Middle frontal gyrus (tissue), 1 donor: ENCODE results near the gene KRT32.

Experiments
- DNase-seq: peaks from one replicate; pipeline ENCODE4 v3.0.0-alpha.2; 2015; ENCODE audit warnings: low spot score; ENCODE audit errors: extremely low spot score

Gene KRT32

DNA sequence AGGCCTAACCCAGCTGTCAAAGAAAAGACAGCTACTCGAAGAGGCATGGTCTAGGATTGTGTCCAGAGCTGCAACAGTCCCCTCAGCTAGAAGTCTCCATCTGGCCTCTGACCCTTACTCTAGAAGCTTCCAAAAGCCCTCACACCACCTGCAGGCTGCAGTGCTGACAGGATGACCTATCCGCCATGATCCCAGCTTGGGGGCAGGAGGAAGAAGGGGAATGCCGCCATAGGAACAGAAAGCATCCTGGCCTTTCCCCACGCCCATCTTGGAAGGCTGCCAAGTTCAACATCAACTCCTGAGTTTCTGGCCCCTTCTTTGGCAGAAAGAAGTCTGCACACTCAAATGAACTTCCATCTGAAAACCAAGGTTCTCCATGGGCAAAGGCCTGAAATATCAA is 25.6 kb upstream of the KRT32 start:
- DNase-seq: no peak

DNA sequence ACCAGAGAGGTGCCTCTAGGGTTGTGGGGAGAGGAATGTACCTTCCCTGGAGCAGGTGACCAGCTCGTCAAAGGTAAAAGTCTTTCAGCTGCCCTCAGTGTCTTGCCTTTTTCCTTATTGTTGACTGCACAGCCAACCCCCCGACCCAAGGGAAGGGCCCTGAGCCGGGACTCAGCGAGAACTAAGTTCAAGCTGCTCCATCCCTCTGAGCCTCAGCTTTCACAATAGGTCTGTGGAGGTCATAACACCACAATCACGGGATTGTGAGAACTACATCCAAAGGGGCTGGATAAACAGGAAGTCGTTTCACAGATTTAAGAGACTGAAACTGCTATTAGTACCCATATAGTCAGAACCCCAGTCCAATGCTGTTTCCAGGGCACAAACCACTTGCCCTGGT is 25.2 kb upstream of the KRT32 start:
- no peak for DNase-seq

DNA sequence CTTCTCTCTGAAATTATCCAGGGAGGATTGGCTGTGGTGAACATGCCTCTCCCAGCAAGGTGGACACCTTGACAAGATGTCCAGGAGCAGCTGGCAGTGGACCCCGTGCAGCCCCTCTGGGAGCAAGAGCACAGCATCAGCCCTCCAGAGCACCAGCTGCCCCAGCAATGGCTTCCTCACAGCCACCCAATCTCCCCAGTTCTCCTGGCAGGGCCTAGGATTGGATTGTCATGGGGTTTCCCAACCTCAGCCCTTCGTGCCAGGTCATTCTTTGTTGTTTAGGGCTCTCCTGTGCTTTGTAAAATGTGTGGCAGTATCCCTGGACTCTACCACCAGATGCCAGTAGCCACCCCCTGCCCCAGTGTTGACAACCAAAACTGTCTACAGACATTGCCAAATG is 24.3 kb upstream of the KRT32 start:
- DNase-seq: no peak

DNA sequence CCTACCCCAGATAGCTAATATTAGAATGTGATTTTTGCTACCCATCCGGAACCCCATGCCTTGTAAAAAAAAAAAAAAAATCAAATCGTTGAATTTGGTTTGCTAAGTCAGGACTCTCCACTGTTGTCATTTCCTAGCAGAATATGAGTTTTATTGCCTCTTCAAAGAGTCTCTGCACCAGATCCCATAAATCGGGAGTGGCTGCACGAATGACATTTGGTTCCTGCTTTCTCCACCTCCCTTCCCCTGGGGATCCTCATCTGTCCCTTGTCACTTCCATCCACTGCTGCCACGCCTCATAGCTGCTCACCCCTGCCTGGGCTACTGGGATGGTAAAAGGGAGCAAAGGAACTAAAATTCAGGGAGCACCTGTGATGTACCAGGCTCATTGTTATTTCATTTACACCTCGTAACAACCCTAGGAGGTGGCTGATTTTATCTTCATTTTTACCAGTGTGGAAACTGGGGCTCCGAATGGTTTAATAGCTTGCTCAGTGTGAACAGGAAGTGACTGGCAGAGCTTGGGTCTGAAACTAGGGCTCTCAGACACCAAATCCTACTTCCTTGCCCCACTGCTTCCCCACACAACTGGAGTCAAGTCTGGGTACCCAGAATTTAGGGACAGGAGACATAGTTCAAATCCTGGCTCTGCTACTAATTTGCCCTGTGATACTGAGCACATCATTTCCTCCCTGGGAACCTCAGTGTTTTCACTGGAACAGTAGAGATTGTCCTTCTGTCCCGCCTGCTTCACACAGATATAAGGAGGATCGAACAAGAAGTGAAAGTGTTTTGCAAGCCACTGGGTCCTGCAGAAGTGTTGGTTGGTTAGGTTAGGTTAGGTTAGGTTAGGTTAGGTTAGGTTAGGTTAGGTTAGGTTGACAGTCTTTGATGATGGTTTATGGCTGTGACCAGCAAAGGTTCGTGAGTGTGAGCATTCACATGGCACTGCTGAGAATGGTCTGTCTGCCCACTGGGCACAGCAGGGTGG is 23.1 kb upstream of the KRT32 start:
- no peak for DNase-seq

DNA sequence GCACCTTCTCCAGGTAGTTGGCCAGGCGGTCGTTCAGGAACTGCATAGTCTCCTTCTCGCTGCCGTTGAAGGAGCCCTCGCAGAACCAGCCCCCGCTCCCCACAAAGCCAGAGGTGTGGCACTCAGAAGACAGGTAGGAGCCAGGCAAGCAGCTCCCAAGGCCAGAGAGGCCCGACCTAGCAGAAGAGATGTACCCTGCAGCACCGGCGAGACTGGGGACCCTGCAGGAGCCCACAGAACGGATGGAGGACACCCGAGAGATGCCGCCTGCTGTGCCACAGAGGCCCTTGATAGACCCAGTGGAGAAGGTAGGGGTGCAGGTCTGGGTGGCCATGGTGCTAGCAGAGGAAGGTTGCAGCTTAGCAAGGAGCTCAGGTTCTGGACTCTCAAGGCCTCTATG is 22.3 kb upstream of the KRT32 start, which contains the start of gene KRT36:
Gene KRT36, minus strand, starts transcription at position 380 of the 400 bp plus-strand sequence. Its CDS starts 46 bp downstream, at position 334.
- DNase-seq: no peak

DNA sequence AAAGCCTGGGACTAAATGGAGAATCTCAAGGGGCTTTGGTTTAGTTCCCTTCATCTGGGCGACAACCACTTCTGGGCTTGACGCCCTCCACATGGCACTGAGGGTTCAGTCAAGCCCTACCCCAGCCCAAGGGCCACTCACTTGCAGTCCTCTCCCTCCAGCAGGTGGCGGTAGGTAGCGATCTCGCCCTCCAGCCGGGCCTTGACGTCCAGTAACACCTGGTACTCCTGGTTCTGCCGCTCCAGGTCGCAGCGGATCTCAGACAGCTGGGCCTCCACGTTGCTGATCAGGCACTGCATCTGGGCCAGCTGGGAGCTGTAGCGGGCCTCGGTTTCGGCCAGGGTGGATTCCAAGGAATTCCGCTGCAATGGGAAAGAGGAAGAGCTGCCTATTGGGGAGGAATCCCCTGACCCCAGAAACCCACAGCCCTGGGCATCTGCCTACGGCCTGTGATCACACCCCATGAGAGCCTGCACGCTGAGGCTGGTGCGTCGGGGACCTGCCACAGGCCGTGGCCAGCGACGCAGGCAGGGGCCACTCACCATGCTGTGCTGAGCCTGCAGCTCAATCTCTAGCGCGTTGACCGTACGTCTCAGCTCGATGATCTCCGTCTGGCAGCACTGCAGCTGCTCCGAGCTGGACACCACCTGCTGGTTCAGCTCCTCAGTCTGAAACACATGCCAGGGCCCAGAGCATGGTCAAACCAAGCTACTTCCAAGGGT is 19.8 kb upstream of the KRT32 start:
- no peak for DNase-seq

DNA sequence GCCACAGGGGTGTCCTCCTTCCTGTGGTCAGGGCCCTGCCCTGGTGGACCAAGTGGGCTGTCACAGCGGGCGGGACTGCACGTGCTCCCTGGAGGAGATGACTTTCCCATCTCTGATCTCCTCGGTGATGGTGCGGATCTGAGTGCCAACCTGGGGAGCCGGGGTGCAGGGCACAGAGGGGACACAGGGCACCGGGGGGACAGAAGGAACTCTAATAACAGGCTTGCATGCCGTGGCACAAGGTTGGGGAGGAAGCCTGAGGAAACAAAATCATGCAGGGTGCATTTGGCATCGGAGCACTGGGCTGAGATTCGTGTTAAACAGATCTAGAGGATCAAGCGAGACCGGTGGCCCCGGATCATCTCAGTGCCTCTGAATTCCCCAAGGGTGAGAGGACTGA is 19.1 kb upstream of the KRT32 start:
- no peak for DNase-seq

DNA sequence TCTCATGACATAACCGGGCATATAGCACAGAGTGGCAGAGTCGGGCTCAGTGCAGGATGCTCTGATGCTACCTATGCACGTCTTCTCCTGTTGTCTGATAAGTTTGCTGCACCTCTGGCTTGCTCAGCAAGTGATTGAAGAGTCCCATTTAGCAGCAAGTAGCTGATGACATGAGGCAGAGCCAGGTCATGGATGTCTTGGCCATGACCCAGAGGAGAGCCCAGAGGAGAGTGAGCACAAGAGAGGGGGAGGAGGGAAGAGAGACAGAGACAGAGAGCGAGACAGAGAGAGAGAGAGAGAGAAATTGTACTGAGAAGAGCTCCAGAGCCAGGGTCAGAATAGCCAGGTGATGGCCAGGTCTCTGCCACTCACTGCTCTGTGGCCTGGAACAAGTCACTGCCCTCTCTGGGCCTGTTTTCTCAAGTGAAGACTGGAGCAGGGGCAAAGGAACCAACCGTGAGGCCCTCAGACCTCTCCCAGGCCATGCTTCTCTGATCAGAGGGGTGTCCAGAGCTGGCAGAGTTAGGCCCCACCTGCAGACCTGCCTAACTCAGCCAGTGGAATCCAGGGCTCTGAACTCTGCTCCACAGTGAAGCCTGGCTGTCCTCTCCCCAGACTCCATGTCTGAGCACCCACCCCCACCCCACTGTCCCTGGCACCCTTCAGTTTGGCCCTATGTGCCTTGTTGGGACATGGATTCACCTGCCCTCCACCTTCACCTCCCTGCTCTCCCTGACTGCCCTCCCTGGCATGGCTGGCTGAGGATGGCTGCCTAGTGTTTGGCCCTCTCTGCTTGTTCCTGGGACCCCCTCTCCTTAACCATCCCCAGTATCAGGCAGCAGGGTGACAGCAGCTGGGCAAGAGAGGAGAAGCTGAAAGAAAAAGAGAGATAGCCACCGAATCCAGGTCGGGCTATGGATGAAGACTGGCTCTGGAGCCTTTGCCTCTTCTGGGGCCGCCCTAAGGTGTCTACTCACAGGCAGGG is 18.0 kb upstream of the KRT32 start:
- no peak for DNase-seq

DNA sequence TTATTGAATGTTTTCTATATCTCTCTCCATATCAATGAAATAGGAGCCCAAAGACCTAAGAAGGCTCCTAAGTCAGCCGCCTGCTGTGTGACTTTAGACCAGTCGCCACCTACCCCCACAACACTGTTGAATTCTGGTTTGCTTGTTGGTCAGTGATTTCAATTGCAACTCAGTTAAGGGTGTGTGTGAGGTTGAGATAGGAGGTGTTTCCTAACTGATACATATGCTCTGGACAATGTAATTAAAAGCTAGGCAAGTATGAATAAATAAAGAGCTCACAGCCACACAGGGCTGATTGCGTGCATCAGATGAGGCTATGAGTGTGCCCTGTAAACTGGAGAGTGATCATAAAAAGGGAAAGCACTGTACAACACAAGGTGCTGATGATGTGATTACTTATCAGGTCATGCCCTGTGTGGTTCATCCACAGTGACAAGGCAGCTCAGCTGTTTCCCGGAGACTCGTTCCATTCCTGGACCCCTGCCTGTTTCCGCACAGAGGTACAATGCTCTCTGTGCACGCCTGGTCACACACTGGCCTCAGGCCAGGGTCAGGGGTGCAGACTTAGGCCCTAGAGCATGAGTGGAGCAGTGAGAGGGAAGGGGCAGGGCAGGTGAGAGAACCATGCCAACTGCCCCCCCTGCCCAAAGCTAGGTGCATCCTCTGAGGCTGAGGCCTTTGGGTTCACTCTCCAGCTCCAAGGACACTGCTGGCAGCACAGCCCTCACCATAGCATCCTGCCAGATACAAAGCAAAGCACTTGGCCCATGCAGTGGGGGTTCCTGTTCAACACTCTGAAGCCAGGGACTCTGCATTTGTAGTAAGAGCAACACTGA is 17.0 kb upstream of the KRT32 start:
- DNase-seq: no peak

DNA sequence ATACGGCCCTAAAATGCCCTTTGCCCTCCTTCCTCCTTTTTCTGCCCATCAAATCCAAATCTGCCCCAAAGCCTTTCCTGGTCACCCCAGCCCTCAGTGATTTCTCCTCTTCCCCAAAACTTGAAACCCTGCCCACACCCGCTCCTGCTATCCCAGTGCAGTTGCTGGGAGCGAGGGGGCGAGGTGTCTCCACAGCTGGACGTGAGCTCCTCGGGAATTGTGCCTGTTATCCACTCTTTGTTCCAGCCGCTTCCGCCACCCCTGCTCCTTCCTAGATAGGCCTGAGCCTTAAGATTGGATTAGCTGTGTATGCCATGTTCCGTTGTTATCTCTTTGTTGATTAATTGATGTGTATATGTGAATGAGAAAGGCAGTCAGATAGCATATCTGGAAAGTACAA is 16.3 kb upstream of the KRT32 start:
- DNase-seq: no peak

DNA sequence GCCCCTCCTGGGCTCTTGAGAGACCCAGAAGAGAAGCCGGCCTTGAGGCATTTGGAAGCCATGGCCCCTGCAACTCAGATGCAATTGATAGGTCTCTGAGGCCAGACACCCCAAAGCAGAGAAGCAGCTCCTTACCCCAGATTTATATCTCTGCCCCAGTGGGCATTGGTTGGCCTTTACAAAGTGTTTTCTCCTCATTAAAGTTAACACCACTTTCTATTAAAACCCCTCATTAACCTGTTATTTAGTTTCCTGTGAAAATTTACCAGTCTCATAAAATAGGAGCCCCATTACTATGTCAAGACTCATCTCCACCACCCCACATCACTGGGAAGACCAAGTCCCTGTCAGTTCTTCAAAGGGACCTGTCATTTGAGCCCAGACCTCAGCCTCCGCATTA is 13.8 kb upstream of the KRT32 start, which contains the start of gene KRT35:
Gene KRT35, minus strand, starts transcription at position 116 of the 400 bp plus-strand sequence. Its CDS starts 54 bp downstream, at position 62.
- DNase-seq: no peak

DNA sequence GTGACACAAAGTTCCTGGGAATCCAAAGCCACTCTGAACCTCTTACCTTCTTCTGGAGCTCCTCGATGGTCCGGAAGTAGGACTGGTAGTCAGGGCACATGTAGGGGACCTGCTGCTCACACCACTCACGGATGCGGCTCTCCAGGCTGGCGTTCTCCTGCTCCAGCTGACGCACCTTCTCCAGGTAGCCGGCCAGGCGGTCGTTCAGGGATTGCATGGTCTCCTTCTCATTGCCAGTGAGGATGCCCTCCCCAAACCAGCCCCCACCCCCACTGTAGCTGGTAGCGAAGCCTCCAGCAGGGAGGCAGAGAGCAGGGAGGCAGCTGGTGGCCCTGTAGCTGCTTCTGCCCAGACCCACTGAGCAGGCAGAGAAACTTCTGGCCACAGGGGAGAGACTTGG is 13.4 kb upstream of the KRT32 start:
- no peak for DNase-seq

DNA sequence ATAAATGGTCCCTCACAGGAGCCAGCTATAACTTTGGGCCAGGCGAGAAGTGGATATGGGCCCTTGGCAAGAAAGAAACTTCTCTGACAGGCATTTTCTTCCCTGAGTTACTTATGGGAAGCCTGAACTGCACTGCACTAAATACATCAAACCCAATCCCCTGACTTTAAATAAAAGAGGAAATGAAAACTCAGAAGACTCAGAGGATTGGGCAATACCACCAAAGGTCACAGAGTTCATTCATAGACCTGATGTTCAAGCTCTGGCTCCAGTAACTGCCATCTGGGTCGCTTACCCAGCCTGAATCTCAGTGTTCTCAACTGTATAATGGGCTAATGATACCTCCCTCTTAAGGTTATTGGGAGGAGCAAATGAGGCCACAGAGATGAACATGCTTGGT is 12.9 kb upstream of the KRT32 start:
- no peak for DNase-seq

DNA sequence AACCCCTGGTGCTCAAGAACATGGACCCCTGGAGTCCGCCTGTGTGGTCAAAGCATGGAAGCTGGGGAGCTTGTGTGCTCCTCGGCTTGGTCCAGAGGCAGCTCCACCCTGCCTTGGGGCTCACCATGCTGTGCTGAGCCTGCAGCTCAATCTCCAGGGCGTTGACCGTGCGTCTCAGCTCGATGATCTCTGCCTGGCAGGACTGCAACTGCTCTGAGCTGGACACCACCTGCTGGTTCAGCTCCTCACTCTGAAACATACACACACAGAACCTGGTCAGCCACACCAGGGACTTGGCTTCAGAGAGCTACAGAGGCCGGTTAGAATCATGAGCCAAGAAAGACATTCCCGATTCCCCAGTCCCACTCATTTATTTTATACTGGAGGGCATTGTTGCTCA is 11.1 kb upstream of the KRT32 start:
- no peak for DNase-seq

DNA sequence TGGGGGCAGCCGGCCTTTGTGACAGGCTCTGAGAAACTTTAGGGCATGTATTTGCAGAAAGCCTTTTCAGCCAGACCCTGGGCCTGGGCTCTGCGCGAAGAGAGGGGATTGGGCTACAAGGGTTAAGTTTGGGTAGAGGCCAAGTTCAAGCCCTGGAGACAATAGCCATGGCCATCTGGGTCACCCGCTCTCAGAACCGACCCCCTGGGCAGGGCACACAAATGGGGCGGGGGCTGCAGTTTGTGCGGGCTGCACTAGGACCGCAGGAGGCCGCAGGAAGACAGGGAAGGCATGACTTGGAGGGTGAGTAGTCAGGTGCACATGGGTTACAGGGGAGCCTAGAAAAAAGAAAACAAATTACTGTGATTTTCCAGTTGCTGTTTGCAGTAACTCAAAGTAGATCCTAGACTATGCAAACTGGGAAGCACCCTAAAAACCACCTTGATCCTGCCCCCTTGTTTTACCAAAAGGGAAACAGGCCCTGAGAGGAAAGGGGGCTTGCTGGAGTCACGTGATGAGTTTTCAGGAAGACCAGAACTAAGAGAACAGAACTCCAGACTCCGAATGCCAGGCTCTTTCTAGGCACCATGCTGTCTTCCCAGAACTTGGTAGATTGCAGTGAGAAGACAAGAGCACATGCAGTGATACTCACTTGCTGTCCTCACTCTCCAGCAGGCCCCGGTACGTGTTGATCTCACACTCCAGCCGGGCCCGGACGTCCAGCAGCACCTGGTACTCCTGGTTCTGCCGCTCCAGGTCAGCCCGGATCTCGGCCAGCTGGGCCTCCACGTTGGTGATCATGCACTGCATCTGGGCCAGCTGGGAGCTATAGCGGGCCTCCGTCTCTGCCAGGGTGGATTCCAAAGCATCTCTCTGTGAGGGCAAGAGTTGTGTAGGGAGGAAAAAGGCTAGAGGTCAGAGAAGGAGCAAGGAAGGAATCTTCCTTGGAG is 10.0 kb upstream of the KRT32 start:
- no peak for DNase-seq

DNA sequence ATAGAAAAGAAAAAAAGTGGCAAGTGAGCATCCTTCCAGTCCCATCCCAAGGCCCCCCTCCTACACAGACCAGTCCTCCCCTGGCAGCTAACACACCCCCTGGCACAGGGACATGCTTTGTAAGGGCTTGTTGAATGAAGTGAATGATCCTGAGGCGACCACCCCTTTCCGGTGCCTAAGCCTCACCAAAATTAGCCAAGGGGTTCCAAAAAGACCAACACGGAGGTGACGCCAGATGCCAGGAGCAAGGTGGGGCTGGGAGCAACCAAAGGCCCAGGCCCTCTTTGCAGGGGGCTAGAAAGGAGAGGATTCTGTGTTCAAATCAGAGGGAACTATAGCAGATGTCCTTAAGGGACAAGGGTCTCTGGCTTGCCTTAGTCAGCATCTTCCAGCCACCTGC is 8.2 kb upstream of the KRT32 start:
- DNase-seq: no peak

DNA sequence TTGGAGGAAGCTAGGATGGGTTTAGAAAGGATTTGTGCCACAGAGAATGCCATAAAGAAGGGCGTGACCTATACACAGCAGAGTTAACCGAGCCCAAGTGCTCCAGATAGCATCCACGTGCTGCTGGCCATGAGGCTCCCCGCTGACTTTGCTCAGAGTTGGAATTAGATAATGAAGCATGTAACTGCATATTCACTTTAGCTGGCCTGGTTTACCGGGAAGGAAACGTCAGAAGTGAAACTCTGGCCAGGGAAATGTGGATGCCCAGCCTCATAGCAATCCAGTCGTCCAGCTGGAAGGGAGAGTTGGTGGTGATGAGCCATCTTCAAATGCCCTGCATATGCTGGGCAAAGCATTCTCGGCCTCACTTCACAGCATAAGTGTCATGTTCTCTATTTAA is 7.7 kb upstream of the KRT32 start:
- no peak for DNase-seq

DNA sequence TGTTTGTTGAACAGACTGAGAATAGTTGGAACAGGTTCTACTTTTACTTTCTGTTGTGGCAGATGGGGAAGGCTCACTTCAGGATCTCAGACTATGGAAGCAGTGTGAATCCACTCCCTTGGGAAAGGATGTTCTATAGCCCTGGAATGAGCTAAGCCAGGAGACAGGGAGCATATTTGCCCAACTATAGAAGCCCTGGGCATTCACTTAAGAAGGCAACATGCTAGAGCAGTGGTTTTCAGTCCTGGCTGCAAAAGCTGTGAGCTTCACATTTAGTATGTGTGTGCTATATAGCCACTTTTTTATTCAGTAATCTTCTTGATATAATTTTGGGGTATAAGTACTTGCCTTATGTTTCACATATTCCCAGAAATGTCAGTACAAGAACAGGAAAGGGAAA is 1.2 kb upstream of the KRT32 start:
- no peak for DNase-seq

DNA sequence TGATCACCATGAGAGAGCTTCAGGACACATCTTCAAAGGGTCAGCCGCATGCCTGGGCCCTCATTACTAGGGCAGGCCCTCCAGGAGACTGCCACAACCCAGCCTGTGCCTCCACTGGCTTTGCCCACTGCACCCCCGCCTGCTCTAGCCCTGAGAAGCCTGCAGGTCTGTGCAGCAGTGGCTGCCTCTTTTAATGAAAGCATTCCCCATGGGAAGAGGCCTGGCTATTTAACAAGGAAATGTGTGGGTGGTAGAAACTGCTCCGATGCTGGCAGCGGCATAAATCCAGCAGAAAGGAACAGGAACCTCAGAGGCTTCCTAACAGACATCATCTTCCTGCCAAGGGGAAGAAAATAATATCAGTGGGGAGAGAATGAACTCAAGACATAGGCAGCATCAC is 375 bp upstream of the KRT32 start:
- DNase-seq: no peak
